Measurements from ENCODE around the gene INPP5D.

Gene INPP5D

GRCh38 chr2:233236820-233237589 lies 176.9 kb downstream of the INPP5D start:
- TF ChIP-seq CTCF (IDR thresholded peaks at IDR 0.05; ENCODE audit: insufficient read depth, low read length) (no peak), REST (IDR thresholded peaks at IDR 0.05; ENCODE audit: insufficient replicate concordance, low read depth) (no peak), SPI1 (IDR thresholded peaks at IDR 0.05; ENCODE audit: borderline replicate concordance, low read depth) (no peak), GABPA (IDR thresholded peaks at IDR 0.05; ENCODE audit: low read depth) (no peak), POLR2AphosphoS5 (IDR thresholded peaks at IDR 0.05; ENCODE audit: low read depth) (no peak)
- DNase-seq (ENCODE audit: low read depth in 1 of 2, low spot score in 1 of 2): no peak
- Histone ChIP-seq H3K27me3 (ENCODE audit: insufficient read depth, poor library complexity, severe bottlenecking) (no peaks in the 10 kb centered on the region), H3K27ac (replicated peaks) (no peak overlapping the region), H3K4me3 (replicated peaks; ENCODE audit: insufficient read depth, low read length) (no peak overlapping the region)

- DNase-seq (ENCODE audit: low read depth in 1 of 2, low spot score in 1 of 2): peak in 1 of 2 experiments; percentile 58
- TF ChIP-seq CTCF (IDR thresholded peaks at IDR 0.05; ENCODE audit: insufficient read depth, low read length): no peak
- no peak for TF ChIP-seq POLR2AphosphoS5 (IDR thresholded peaks at IDR 0.05; ENCODE audit: low read depth)
- TF ChIP-seq SPI1 (IDR thresholded peaks at IDR 0.05; ENCODE audit: borderline replicate concordance, low read depth): peak; percentile 71; the same call in 1 of the 2 replicates
- Histone ChIP-seq H3K27me3 (ENCODE audit: insufficient read depth, poor library complexity, severe bottlenecking) (no peaks in the 10 kb centered on the region), H3K27ac (replicated peaks) (peak overlapping the region; percentile 16; the same call in 1 of the 2 replicates), H3K4me3 (replicated peaks; ENCODE audit: insufficient read depth, low read length) (no peak overlapping the region)
Measured at GRCh38 chr2:233240897-233241296, 180.8 kb downstream of the INPP5D start.

- no peak overlapping the region for H3K4me3 ChIP-seq (replicated peaks; ENCODE audit: insufficient read depth, low read length)
- no peaks in the 10 kb centered on the region for H3K27me3 ChIP-seq (ENCODE audit: insufficient read depth, poor library complexity, severe bottlenecking)
- no peak for DNase-seq (ENCODE audit: low read depth in 1 of 2, low spot score in 1 of 2)
- H3K27ac ChIP-seq (replicated peaks): no peak overlapping the region; the same call in 1 of the 2 replicates
- TF ChIP-seq REST (IDR thresholded peaks at IDR 0.05; ENCODE audit: insufficient replicate concordance, low read depth) (no peak), GABPA (IDR thresholded peaks at IDR 0.05; ENCODE audit: low read depth) (no peak), SPI1 (IDR thresholded peaks at IDR 0.05; ENCODE audit: borderline replicate concordance, low read depth) (no peak), CTCF (IDR thresholded peaks at IDR 0.05; ENCODE audit: insufficient read depth, low read length) (no peak), POLR2AphosphoS5 (IDR thresholded peaks at IDR 0.05; ENCODE audit: low read depth) (no peak)
Measured at GRCh38 chr2:233241803-233242202, 181.7 kb downstream of the INPP5D start.

Measured in HL-60 (cell line).